ENCODE measurements around the gene SLC4A2.

DNA sequence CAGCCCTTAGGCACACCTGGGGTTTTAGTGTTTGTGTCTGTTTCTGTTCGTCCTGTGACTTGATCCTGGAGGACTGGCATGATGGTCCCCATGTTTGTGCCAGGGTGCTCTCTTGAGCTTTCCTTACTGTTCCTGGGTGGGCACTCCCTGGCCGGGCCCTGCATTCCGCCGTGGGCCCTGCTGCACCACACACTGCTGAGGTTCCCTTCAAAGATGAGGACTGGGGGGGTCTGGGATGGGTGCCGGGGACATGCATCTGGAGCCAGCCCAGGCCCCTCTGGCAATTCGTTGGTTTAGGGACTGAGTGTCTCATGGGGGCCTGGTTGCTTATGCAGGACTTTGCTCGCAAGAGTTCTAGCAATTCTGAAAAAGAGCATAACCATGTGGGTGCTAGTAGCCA is 31.6 kb downstream of the SLC4A2 start:
- TF ChIP-seq POLR2A (IDR thresholded peaks at IDR 0.05; ENCODE audit: low read depth, low read length) (no peak), POLR2AphosphoS5 (IDR thresholded peaks at IDR 0.05; ENCODE audit: low read depth, low read length) (no peak), TAF1 (IDR thresholded peaks at IDR 0.05; ENCODE audit: low read depth, low read length) (no peak), SPI1 (IDR thresholded peaks at IDR 0.05; ENCODE audit: low read depth, low read length) (no peak)
